Fibroblast of the aortic adventitia (primary cell): ENCODE data around the gene ASAP3. TPM values are rescaled to one million over a fixed set of nuclear protein-coding genes. Genes with fewer than 3 reads are reported as not detected.
A peak's percentile ranks its signal among the peaks of the same experiment; 100 is the strongest.

Source experiments
- DNase-seq: peaks from one replicate; pipeline ENCODE4 v3.0.0-alpha.2; 2010; ENCODE audit warnings: low read depth
- H3K4me3 ChIP-seq: 2 replicates; pipeline ENCODE4 v1.5.1; 2011; ENCODE audit warnings: low read depth, mild to moderate bottlenecking, control low read depth, low read length, moderate library complexity
- total RNA-seq: library from RNA; depleted of rRNA; stranded (reverse); fragments of >200 nt; gene quantifications from 2 replicates; pipeline ENCODE4 v1.2.3, GENCODE V29; 2012; ENCODE audit warnings: low replicate concordance
- TF ChIP-seq, protein P1 (sequence below): IDR thresholded peaks from 2 replicates; pipeline ENCODE4 v1.5.1; 2011; ENCODE audit warnings: mild to moderate bottlenecking, low read length, control low read depth, inconsistent platforms; ENCODE audit not compliant: insufficient read depth

Gene ASAP3
- 46.9 and 65.3 TPM in 2 replicates for total RNA-seq

DNA sequence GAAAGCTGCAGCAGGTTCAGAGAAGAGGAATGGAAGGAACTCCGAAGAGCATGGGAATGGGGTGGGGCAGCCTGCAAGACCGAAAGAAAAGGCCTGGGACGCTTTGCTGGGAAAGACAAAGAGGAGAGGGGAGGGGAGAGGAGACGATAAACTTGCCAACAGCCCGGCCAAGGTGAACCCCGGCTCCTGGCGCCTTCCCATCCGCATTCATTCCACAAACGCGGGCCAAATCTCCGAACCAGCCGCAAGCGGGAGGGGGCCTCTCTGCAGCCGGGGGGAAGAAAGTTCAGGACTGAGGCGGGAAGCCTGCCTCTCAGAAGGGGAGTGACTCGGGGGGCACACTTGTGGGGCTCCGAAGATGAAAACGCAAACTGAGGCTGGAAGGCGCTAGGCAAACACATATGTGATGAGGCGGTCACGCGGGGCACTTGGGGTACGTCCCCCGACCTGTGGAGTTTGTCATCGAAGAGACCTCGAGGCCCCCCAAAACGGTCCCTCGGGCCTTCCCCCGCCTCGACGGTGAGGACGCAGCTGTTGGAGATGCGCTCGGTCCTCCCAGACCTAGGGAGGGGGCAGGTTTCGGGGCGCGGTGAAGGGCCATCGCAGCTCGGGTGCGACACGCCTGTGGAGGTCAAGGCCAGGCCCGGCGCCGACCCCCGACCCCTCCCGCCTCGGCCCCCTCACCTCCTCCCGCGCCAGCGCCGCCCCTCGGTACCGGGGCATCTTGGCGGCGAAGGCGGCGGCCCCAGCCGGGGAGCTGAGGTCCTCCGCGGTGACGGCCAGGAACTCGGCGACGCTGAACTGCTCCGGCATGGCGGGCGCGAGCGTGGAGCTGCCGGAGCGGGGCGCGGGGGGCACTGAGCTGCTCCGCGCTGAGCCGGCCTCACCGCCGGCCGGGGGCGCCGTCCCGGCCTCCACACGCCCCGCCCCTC lies at the start of gene ASAP3:
Gene ASAP3, minus strand, starts transcription at position 859 of the 932 bp plus-strand sequence. Its CDS starts 46 bp downstream, at position 813.
- peak within 1 kb of the TSS; percentile 87 for H3K4me3 ChIP-seq
- TF ChIP-seq, protein P1, sequence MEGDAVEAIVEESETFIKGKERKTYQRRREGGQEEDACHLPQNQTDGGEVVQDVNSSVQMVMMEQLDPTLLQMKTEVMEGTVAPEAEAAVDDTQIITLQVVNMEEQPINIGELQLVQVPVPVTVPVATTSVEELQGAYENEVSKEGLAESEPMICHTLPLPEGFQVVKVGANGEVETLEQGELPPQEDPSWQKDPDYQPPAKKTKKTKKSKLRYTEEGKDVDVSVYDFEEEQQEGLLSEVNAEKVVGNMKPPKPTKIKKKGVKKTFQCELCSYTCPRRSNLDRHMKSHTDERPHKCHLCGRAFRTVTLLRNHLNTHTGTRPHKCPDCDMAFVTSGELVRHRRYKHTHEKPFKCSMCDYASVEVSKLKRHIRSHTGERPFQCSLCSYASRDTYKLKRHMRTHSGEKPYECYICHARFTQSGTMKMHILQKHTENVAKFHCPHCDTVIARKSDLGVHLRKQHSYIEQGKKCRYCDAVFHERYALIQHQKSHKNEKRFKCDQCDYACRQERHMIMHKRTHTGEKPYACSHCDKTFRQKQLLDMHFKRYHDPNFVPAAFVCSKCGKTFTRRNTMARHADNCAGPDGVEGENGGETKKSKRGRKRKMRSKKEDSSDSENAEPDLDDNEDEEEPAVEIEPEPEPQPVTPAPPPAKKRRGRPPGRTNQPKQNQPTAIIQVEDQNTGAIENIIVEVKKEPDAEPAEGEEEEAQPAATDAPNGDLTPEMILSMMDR: peak; percentile 23
- DNase-seq: peak; percentile 85

GRCh38 chr1:23533246-23534023 lies 49.5 kb upstream of the ASAP3 start:
- DNase-seq: no peak
- TF ChIP-seq, protein P1: no peak

GRCh38 chr1:23531562-23532094 lies 47.6 kb upstream of the ASAP3 start:
- peak overlapping the region; percentile 40 for H3K4me3 ChIP-seq
- TF ChIP-seq, protein P1: no peak
- no peak for DNase-seq

More at GRCh38 chr1:23533246-23534023, 49.5 kb upstream of the ASAP3 start:
- H3K4me3 ChIP-seq: no peak overlapping the region

DNA sequence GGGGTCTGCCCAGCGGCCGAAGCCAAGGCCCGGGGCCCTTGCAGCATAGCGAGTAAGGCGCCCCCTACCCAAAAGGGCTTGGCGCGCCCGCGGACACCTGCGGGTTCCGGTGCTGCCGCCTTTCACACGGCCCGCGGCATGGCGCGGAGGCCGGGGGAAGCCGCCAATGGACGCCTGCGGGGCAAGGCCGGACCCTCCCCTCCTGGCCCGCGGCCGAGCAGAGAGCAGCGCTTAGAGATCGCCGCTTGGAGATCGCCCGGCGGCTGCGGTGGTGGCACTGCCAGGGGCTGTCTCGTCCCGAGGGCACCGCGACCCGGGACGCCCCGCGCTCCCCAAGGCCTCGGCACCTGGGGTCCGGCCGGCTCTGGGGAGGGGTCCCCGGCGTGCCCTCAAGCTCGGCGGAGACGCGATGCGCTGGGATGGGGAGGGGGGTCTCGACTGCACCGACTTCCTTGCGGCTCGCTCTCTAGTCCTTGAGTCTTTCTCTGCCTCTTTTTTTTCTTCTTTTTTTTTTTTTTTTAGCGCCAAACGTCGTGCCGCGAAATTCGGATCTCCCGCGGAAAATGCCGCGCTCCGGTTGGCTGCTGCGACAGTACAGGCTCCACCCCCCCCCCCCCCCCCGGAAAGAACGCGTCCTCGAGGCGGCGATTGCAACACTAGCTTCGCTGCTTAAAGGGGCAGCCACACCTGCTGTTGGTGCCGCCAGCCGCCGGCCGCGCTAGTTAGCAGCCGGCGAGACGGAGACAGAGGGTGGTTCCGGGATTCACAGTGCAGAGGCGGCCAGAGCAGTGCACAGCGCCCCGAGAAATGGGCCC lies 47.0 kb upstream of the ASAP3 start, which contains the start of gene E2F2:
Gene E2F2, minus strand, starts transcription at position 487 of the 815 bp plus-strand sequence. Its CDS starts 440 bp downstream, at position 47.
- TF ChIP-seq, protein P1: peak; percentile 19
- DNase-seq: peak; percentile 78
- peak within 1 kb of the TSS; percentile 67 for H3K4me3 ChIP-seq

DNA sequence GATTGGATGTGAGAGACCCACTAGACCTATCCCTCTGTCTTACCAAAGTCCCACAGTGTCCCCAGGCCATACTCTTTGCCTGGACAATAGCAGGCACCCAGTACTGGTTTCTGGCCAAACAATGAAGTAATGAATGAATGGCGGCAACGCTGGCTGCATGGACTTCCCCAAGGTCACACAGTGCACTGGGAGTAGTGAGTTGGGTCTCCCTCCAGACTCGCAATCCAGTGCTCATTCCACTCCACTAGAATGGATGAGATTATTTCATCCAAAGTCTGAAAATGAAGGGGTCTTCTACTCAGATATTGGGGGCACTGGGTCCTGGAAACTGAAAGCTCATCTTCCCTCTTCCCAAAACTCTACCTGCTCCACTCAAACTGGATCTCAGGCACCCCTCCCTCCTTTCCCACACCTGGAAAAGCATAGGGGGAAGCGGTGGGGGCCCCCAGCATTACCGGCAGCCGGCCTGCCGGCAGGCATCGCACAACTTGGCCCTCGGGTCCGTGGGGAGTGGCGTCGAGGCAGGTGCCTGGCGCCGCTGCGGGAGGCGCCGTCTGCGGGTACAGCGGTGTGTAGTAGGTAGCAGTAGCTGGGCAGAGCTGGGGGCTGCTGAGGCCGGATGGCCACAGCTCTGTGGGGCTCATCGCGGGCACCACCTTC lies 46.2 kb upstream of the ASAP3 start:
- no peak for DNase-seq
- peak overlapping the region; percentile 67 for H3K4me3 ChIP-seq
- TF ChIP-seq, protein P1: no peak
